T-helper 22 cell (primary cell): Measurements from ENCODE around the gene MIF.
"Not testable (repeated sequence)": the region's sequence is repeated elsewhere in the genome, so short reads cannot be mapped to it uniquely, and the experiment has no call there.

Source experiments
- DNase-seq: peaks from one replicate; pipeline ENCODE4 v3.0.0-alpha.2; 2020; ENCODE audit warnings: low read depth

MIF gene

DNA sequence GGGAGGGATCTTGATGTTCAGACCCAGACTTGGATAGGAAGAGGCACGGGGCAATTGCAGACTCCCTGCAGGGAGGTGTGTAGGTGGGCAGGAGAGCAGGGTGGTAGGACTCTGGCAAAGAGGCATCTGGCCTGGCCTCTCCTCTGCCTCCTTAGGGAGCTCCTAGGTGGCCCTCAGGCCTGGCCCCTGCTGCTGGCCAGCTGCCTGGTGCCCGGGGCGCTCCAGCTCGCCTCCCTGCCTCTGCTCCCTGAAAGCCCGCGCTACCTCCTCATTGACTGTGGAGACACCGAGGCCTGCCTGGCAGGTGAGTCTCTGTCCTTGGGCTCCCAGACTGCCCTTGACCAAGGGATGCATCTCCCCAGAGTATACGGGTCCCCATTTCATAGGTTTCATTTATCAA is 16.6 kb upstream of the MIF start:
- DNase-seq = no peak

DNA sequence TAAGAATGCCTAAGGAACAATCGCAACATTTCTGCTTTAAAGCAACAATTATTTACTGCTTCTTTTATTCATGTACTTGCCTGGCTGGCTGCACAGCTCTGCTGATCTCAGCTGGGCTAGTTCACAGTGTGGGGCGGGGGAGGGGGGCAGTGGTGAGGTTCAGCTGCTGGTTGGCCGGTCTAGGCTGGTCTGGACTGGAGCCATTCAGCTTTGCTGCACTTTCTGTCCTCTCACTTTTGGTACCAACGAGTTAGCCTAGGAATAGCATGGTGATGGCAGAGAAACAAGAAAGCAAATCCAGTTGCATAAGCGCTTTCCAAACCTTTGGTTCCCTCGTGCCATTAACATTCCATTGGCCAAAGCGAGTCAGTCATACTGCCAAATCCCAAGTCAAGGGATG is 16.0 kb upstream of the MIF start:
- DNase-seq = no peak

- DNase-seq = no peak
Measured at GRCh38 chr22:23882370-23882769, 11.8 kb upstream of the MIF start.

DNA sequence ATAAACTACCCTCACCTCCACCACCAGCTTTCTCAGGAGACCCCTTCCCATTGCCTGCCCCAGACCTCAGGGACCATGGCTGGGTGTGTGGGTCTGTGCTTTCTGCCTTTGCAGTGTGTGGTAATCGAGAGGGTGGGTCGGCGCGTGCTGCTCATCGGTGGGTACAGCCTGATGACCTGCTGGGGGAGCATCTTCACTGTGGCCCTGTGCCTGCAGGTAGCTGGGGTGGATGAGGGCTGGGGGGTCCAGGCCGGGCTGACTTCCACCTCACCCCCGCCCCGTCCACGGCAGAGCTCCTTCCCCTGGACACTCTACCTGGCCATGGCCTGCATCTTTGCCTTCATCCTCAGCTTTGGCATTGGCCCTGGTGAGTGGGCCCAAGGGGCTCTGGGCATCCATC is 10.5 kb upstream of the MIF start:
- DNase-seq = no peak

DNA sequence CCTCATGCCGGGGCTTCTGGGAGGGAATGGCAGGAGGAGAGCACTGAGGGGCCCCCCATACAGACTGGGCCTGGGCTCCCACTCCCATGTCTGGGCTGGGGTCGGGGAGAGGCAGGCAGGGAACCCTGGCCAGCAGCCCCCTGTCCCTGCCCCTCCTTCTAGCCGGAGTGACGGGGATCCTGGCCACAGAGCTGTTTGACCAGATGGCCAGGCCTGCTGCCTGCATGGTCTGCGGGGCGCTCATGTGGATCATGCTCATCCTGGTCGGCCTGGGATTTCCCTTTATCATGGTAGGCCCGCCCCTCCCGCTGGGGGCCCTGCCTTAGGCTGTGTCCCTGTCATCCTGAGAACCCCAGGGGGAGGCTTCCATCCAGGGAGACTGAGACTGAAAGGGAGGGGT is 10.0 kb upstream of the MIF start:
- DNase-seq = no peak

- no peak for DNase-seq
Measured at GRCh38 chr22:23888615-23889401, 5.4 kb upstream of the MIF start.

DNA sequence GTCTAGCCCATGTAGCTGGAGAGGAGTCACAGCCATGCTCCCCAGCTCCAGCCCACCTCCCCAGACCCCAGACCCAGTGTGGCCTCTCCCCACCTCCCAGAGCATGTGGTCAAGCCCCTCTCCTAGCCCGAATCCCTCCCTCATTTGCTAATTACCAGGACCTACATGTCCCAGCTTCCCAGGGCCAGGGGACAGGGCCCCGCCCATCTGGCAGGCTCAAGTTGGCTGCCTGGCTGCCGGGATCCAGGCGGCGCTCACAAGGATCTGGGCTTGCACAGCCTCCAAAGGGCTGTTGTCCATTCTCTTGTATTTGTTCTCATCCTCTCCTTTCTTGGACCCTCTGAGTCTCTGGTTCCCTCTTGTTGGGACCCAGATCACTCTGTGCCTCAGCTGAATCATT is 4.6 kb upstream of the MIF start:
- no peak for DNase-seq

GRCh38 chr22:23891726-23892125 is 2.5 kb upstream of the MIF start:
- no peak for DNase-seq

DNA sequence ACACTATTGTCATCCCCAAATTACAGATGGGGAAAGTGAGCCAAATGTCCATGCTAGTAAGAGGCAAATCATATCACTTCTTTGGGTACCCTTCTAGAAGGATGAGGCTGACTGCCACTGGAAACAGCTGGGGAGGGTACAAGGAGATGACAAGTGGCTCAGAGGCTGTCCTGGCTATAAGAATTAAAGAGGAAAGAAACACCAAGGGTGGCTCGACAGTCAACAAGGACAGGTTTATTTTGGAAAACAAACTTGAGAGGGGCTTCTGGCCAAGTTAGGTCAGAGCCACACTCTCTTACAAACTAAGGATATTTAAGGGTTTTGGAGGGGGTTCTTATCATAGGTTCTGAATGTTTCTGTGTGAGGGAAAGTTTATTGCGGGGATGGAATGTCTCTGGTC is 2.1 kb upstream of the MIF start:
- no peak for DNase-seq

DNA sequence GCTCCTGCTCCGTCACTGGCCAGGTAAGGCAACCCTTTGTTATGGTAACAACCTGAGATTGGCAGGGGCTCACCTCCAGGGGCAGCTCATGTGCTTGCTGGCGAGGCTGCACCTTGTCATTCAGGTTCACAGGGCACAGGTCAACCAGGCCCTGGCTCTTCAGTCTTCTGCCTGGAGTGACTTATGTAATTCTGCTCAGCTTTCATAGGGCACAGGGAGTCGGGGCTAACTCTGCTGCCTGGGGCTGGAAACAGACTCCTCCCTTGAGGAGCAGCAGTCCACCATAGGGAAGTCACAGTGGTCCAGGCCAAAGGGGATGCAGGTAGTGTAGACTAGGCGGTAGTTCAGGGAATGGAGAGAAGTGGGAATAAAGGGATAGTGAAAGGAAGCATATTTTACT is 1.5 kb upstream of the MIF start:
- DNase-seq = no peak

- DNase-seq = no peak
Measured at GRCh38 chr22:23893121-23893944, 850 bp upstream of the MIF start.

DNA sequence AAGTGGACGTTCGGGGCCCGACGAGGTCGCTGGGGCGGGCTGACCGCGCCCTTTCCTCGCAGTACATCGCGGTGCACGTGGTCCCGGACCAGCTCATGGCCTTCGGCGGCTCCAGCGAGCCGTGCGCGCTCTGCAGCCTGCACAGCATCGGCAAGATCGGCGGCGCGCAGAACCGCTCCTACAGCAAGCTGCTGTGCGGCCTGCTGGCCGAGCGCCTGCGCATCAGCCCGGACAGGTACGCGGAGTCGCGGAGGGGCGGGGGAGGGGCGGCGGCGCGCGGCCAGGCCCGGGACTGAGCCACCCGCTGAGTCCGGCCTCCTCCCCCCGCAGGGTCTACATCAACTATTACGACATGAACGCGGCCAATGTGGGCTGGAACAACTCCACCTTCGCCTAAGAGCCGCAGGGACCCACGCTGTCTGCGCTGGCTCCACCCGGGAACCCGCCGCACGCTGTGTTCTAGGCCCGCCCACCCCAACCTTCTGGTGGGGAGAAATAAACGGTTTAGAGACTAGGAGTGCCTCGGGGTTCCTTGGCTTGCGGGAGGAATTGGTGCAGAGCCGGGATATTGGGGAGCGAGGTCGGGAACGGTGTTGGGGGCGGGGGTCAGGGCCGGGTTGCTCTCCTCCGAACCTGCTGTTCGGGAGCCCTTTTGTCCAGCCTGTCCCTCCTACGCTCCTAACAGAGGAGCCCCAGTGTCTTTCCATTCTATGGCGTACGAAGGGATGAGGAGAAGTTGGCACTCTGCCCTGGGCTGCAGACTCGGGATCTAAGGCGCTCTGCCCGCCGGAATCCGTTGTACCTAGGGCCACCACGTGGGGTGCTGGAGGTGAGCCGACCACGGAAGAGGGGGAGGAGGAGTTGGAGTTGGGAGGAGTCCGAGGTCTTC is 771 bp downstream of the MIF start:
- DNase-seq = peak; percentile 32

- DNase-seq = no peak
Measured at GRCh38 chr22:23895599-23896144, 1.5 kb downstream of the MIF start.

DNA sequence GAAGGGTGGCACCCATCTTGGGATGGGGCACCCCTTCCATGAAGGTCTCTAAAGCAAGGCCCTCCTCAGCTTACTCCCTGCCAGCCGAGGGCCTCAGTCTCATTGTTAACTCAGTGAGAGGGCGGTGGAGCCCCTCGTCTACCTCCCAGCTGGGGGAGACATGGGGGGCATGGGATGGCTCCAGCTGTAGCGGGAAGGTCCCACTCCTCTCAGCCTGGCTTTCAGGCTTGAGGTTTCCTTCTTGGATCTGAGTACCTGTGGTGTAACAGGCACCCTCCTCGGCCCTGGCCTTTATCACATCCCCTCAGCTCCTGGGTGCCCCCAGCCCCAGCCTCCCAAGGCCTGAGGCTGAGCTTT is 2.0 kb downstream of the MIF start:
- DNase-seq = no peak

DNA sequence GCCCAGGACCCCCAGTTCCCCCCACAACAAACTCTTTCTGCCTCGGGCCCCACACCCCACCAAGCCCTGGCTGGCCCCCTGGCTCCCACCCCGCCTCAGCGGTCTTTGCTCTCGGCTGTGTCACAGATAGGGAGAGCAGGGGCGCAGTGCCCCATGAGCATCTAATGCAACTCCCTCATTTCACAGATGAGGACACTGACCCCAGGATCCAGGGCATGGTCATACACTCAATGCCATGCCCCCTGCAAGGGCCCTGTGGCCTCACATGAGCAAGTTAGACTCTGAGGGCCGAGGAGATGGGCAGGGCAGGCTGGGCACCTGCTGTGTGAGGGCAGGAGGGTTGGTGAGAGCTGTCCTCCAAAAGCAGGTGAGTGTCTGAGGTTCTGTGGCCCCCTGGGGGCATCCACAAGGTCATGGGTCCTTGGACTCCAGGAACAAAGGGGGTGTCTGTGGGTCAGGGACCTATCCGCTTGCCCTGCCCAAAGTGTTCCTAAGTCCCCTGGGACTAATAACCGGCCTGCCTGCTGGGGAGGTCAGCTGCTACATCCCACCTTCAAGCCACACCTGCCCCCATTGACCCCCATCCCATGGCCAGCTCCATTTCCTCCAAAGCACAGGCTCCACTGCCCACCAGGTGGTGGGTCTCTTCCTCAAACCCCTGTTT is 2.5 kb downstream of the MIF start:
- DNase-seq = no peak

GRCh38 chr22:23897320-23897719 is 3.1 kb downstream of the MIF start:
- DNase-seq = no peak

- DNase-seq = no peak
Measured at GRCh38 chr22:23898006-23898974, 4.1 kb downstream of the MIF start.

GRCh38 chr22:23899042-23899745 is 5.0 kb downstream of the MIF start:
- no peak for DNase-seq

DNA sequence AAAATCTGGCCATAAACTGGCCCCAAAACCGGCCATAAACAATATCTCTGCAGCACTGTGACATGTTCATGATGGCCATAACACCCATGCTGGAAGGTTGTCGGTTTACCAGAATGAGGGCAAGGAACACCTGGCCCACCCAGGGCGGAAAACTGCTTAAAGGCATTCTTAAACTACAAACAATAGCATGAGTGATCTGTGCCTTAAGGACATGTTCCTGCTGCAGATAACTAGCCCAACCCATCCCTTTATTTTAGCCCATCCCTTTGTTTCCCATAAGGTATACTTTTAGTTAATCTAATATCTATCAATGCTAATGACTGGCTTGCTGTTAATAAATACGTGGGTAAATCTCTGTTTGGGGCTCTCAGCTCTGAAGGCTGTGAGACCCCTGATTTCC is 6.0 kb downstream of the MIF start:
- not testable (repeated sequence) for DNase-seq

DNA sequence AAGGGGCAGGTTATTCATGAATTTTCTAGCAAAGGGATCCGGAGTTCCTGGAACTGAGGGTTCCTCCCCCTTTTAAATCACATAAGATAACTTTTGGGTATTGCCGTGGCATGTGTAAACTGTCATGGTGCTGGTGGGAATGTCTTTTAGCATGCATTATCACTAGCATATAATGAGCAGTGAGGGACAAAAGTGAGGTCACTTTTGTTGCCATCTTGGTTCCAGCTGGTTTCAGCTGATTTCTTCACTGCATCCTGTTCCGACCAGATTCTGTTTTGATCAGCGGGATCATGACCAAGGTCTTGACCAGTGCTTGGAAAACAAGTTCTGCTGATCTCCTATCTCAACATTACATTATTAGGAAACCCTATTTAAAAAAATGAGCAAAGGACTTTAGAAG is 7.4 kb downstream of the MIF start:
- no peak for DNase-seq
